ENCODE measurements around the gene SERPINA9. TPM values are rescaled to one million over a fixed set of nuclear protein-coding genes. Genes with fewer than 3 reads are reported as not detected.
"Not testable (repeated sequence)": the region's sequence is repeated elsewhere in the genome, so short reads cannot be mapped to it uniquely, and the experiment has no call there.

The SERPINA9 gene
- not detected in 2 replicates for total RNA-seq (2014; rRNA removed; shearing (Covaris generic))

- in situ Hi-C loops (cut with HindIII; ENCODE audit: low sequenced_read_pairs) = no loop called here
- no peak for DNase-seq (ENCODE audit: low spot score)
Measured at GRCh38 chr14:94476023-94476422, at the start of gene SERPINA9. Gene SERPINA9 (minus strand): TSS chr14:94476197. CDS start chr14:94469840, 6,357 bp downstream.

- no peak for DNase-seq (ENCODE audit: low spot score)
- in situ Hi-C loops (cut with HindIII; ENCODE audit: low sequenced_read_pairs) = no loop called here
Measured at GRCh38 chr14:94524093-94524492, 48.1 kb upstream of the SERPINA9 start.

- in situ Hi-C loops (cut with HindIII; ENCODE audit: low sequenced_read_pairs) = no loop called here
- no peak for DNase-seq (ENCODE audit: low spot score)
Measured at GRCh38 chr14:94523265-94523664, 47.3 kb upstream of the SERPINA9 start.

GRCh38 chr14:94522115-94522724 lies 46.2 kb upstream of the SERPINA9 start:
- no peak for DNase-seq (ENCODE audit: low spot score)
- in situ Hi-C loops (cut with HindIII; ENCODE audit: low sequenced_read_pairs) = no loop called here

- in situ Hi-C loops (cut with HindIII; ENCODE audit: low sequenced_read_pairs) = no loop called here
- DNase-seq (ENCODE audit: low spot score) = no peak
Measured at GRCh38 chr14:94521375-94522114, 45.5 kb upstream of the SERPINA9 start.

GRCh38 chr14:94517641-94518257 lies 41.8 kb upstream of the SERPINA9 start:
- in situ Hi-C loops (cut with HindIII; ENCODE audit: low sequenced_read_pairs) = no loop called here
- no peak for DNase-seq (ENCODE audit: low spot score)

GRCh38 chr14:94517248-94517640 lies 41.2 kb upstream of the SERPINA9 start:
- in situ Hi-C loops (cut with HindIII; ENCODE audit: low sequenced_read_pairs) = no loop called here
- DNase-seq (ENCODE audit: low spot score) = no peak

- in situ Hi-C loops (cut with HindIII; ENCODE audit: low sequenced_read_pairs) = no loop called here
- DNase-seq (ENCODE audit: low spot score) = no peak
Measured at GRCh38 chr14:94515856-94516255, 39.9 kb upstream of the SERPINA9 start.

- no peak for DNase-seq (ENCODE audit: low spot score)
- in situ Hi-C loops (cut with HindIII; ENCODE audit: low sequenced_read_pairs) = no loop called here
Measured at GRCh38 chr14:94515426-94515825, 39.4 kb upstream of the SERPINA9 start.

GRCh38 chr14:94514351-94514750 lies 38.4 kb upstream of the SERPINA9 start:
- in situ Hi-C loops (cut with HindIII; ENCODE audit: low sequenced_read_pairs) = no loop called here
- no peak for DNase-seq (ENCODE audit: low spot score)

GRCh38 chr14:94510481-94510880 lies 34.5 kb upstream of the SERPINA9 start:
- in situ Hi-C loops (cut with HindIII; ENCODE audit: low sequenced_read_pairs); DNase-seq (ENCODE audit: low spot score): not testable (repeated sequence)

- no peak for DNase-seq (ENCODE audit: low spot score)
- in situ Hi-C loops (cut with HindIII; ENCODE audit: low sequenced_read_pairs) = no loop called here
Measured at GRCh38 chr14:94509356-94509755, 33.4 kb upstream of the SERPINA9 start, which contains the start of gene SERPINA12. Gene SERPINA12 (minus strand): TSS chr14:94509469. CDS start chr14:94498397, 11,072 bp downstream.

- DNase-seq (ENCODE audit: low spot score) = no peak
- in situ Hi-C loops (cut with HindIII; ENCODE audit: low sequenced_read_pairs) = no loop called here
Measured at GRCh38 chr14:94505641-94506040, 29.6 kb upstream of the SERPINA9 start.

- in situ Hi-C loops (cut with HindIII; ENCODE audit: low sequenced_read_pairs) = no loop called here
- no peak for DNase-seq (ENCODE audit: low spot score)
Measured at GRCh38 chr14:94505206-94505605, 29.2 kb upstream of the SERPINA9 start.

GRCh38 chr14:94501588-94502516 lies 25.9 kb upstream of the SERPINA9 start:
- DNase-seq (ENCODE audit: low spot score) = no peak
- in situ Hi-C loops (cut with HindIII; ENCODE audit: low sequenced_read_pairs) = no loop called here

- in situ Hi-C loops (cut with HindIII; ENCODE audit: low sequenced_read_pairs) = no loop called here
- no peak for DNase-seq (ENCODE audit: low spot score)
Measured at GRCh38 chr14:94500264-94500663, 24.3 kb upstream of the SERPINA9 start.

- in situ Hi-C loops (cut with HindIII; ENCODE audit: low sequenced_read_pairs) = no loop called here
- no peak for DNase-seq (ENCODE audit: low spot score)
Measured at GRCh38 chr14:94499673-94500072, 23.7 kb upstream of the SERPINA9 start.

- no peak for DNase-seq (ENCODE audit: low spot score)
- in situ Hi-C loops (cut with HindIII; ENCODE audit: low sequenced_read_pairs) = no loop called here
Measured at GRCh38 chr14:94498215-94498614, 22.2 kb upstream of the SERPINA9 start.

- DNase-seq (ENCODE audit: low spot score) = no peak
- in situ Hi-C loops (cut with HindIII; ENCODE audit: low sequenced_read_pairs) = no loop called here
Measured at GRCh38 chr14:94494085-94494484, 18.1 kb upstream of the SERPINA9 start.
